ENCODE measurements around the gene ACKR3.
A peak's percentile ranks its signal among the peaks of the same experiment; 100 is the strongest.

Gene ACKR3

DNA sequence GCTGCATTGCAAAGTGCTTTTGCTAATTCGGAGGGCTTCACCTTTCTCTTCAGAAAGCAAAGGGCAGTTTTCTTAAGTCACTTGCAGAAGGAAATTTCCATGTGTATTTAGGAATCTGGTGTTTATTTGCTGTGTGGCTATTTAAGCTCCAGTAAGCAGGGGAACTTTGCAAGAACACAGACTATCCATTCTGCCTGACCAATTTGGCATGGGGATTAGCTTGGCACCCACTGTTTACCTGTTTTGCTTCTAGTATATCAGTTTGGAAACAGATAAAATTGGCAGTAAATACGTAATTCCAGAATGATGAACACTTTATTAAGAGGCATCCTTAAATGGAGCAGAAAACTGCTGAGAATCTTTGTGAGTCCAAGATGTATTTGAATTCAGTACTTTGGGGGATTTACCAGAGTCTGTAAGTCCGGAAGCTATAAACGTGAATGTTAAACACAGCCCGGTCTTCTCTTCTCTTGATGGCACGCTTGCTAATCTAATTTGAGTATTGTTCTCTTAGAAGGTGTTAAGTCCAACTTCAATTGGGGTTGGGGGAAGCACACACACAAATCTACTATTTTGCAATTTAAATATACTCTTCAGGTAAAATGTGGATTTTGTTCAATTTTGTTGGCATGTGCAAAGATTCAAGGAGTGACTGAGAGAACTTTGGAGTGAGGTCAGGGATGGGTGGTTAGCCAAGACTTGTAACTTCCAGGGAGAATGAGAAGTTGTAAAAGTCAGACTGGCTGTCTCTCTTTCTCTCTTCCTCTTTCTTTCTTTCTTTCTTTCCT lies 650 bp downstream of the ACKR3 start:
- H3K27ac ChIP-seq: peak overlapping the region; percentile 80
- TF ChIP-seq, protein P1, sequence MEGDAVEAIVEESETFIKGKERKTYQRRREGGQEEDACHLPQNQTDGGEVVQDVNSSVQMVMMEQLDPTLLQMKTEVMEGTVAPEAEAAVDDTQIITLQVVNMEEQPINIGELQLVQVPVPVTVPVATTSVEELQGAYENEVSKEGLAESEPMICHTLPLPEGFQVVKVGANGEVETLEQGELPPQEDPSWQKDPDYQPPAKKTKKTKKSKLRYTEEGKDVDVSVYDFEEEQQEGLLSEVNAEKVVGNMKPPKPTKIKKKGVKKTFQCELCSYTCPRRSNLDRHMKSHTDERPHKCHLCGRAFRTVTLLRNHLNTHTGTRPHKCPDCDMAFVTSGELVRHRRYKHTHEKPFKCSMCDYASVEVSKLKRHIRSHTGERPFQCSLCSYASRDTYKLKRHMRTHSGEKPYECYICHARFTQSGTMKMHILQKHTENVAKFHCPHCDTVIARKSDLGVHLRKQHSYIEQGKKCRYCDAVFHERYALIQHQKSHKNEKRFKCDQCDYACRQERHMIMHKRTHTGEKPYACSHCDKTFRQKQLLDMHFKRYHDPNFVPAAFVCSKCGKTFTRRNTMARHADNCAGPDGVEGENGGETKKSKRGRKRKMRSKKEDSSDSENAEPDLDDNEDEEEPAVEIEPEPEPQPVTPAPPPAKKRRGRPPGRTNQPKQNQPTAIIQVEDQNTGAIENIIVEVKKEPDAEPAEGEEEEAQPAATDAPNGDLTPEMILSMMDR (conservative IDR thresholded peaks at IDR 0.05): no peak
- no peak for TF ChIP-seq ZFX (IDR thresholded peaks at IDR 0.05)

DNA sequence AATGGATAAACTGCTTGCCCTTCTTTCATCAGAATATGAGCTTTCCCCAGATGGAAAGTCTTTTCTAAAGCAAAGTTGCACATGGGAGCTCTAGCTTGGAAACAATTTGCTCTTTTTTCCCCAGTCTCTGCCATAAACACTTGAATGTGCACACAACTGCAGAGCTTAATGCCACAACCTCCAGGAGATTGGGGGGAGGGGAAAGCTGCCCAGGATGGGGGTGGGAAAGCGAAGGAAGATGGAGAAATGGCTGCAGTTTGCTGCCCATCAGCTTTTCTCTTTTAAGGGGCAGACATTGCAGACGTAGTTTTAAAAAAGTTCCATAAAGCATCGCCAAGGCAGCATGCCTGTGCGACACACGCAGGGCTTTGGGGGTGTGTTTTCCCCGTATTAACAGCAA lies 1.5 kb downstream of the ACKR3 start:
- peak overlapping the region; percentile 26; the same call in 1 of the 2 replicates for H3K27ac ChIP-seq
- TF ChIP-seq ZFX (IDR thresholded peaks at IDR 0.05): no peak
- TF ChIP-seq, protein P1 (conservative IDR thresholded peaks at IDR 0.05): no peak

DNA sequence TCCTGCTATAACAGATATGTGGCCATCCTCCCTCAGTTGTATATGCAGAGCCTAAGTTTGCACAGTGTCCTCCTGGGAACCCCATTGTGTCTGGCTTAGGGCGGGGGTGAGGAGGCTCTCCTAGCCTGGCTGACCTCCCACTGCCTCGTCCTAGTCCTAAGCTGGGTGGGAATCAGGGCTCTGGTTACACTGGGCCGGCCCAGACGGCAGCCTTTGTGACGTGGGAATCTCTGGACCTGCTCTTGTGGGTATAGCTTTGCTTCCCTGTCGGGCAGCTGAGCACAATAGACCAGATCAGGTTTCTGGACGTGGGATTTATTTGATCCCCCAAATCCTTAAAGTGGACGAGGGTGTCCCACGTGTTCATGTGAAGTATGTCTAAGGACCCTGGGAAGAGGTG lies 2.9 kb downstream of the ACKR3 start:
- no peak for TF ChIP-seq ZFX (IDR thresholded peaks at IDR 0.05)
- TF ChIP-seq, protein P1 (conservative IDR thresholded peaks at IDR 0.05): no peak
- H3K27ac ChIP-seq: no peak overlapping the region

DNA sequence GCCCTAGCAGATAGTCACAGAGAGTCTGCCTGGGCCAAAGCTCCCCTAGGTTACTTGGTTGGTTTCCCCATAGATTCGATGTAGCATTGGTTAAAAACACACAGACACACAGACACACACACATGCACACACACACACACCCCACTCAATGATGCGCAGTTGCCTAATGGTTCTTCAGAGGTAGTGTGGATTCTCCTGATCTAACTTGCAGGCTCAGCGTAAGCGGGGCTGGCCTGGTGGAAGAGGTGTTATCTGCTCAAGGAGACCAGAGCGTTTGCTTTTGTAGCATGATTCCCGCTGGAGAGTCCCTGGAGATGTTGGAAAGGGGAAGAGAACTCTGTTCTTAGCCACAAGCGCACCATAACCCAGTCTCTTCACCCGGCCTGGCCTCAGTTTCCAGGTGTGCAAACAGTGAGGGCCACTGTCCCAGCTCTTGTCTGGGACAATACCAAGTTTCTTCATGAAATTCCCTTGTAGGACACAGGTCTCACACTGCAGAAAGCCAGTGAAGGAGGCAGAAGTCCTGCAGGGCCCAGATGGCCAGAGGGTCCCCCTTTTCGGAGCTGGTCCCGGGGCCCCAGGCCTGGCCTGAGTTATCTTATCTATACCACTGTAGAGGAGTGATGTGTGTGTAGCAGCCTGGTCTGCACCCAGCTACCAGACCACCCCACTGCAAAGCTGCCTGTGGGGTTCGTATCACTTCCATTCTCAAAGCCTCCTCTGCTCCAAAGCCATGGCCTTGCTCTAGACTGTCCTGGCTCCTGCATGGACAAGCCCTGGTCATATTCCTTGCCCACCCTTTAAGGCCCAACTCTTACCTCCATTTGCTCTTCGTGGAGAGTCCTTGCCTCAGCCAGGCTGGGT lies 3.7 kb downstream of the ACKR3 start:
- no peak overlapping the region for H3K27ac ChIP-seq
- TF ChIP-seq, protein P1 (conservative IDR thresholded peaks at IDR 0.05): no peak
- TF ChIP-seq ZFX (IDR thresholded peaks at IDR 0.05): no peak

DNA sequence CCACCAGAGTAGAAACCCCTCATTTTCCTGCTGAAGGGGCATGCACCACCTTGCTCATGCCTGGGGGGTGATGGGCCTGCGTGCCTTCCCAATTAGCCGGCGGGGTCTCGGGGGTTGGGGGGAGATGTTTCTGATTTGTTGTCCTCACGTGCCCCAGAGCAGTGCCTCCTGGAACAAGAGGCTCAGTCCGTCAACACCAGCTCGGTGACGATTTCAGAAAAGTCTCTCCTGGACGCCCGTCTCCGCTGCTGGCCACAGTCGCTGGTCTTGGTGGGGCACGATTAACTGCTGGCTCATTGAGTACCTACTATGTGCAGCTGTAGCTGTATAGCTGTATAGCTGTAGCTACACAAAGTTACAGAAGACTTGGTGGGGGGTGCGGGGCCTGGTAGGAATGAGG lies 4.4 kb downstream of the ACKR3 start:
- TF ChIP-seq, protein P1 (conservative IDR thresholded peaks at IDR 0.05): no peak
- no peak for TF ChIP-seq ZFX (IDR thresholded peaks at IDR 0.05)
- no peak overlapping the region for H3K27ac ChIP-seq

DNA sequence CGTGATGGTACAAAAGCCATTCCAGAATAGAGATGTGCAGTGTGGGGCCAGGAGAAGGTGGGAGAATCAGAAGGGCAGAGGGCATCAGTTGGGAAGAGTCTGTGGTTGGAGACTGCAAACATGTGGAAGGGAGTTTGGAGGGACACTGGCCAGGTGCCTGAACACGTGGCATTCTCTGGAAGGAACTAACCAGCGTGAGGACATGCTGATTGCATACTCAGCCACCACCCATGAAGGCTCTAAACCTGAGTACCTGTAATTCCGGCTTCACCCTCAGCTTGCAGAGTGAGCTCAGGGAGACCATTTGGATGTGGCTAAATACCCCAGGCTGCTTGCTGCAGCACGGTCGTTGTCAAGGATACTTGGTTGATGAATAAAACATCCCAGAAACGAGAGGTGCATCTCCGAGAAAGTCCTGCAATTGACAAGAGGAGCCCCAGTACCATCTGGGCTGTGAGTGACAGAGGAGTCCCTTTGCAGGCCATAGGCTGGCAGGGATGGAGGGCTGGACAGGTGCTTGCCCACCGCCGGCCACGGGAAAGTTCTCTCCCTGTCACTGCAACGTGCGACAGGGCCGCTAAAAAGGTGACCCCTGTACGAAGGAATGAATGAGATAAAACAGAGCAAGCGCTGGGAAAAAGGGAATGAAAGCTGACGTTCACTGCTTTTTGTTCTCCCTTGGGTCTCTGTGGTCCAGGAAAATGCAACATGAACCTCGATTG lies 5.0 kb downstream of the ACKR3 start:
- TF ChIP-seq, protein P1 (conservative IDR thresholded peaks at IDR 0.05): no peak
- TF ChIP-seq ZFX (IDR thresholded peaks at IDR 0.05): no peak

More for the DNA sequence above, 5.0 kb downstream of the ACKR3 start:
- H3K27ac ChIP-seq: no peak overlapping the region

All from C4-2B (cell line).